ENCODE results near the gene RBMS3. TPM values are rescaled to one million over a fixed set of nuclear protein-coding genes. Genes with fewer than 3 reads are reported as not detected.

Gene RBMS3
- total RNA-seq, 1 experiment from 2014 or later, result 5.9 TPM

GRCh38 chr3:29644261-29644660 is 363.4 kb downstream of the RBMS3 start:
- Histone ChIP-seq H3K27ac (ENCODE audit: low read depth, low read length, poor library complexity, severe bottlenecking) (no peak overlapping the region), H3K4me3 (ENCODE audit: low read depth, low read length, poor library complexity, severe bottlenecking) (no peak overlapping the region), H3K9me3 (ENCODE audit: low read depth, low read length, poor library complexity, severe bottlenecking) (no peaks in the 10 kb centered on the region), H3K36me3 (ENCODE audit: insufficient read depth, low read length, poor library complexity, severe bottlenecking) (no peaks in the 10 kb centered on the region), H3K4me1 (ENCODE audit: insufficient read depth, low read length, poor library complexity, severe bottlenecking) (peaks cover 31% of the 10 kb centered on the region), H3K27me3 (replicated peaks; ENCODE audit: insufficient read depth, low read depth, low read length, poor library complexity) (peaks cover 20% of the 10 kb centered on the region)
- ChIA-PET POLR2A (ENCODE audit: low non-redundant PET) (no interaction called here), CTCF (no interaction called here)
- intact Hi-C loops (cut with micrococcal nuclease; ENCODE audit: unreplicated experiment), result loop anchor here (5.0 kb wide), 2 partner anchors 87 to 362 kb away; partner anchors contain the start of gene RBMS3
- TF ChIP-seq CTCF (conservative IDR thresholded peaks at IDR 0.05; ENCODE audit: low read depth, low read length) (no peak; the same call in 1 of the 2 replicates), EZH2 (IDR thresholded peaks at IDR 0.05; ENCODE audit: borderline replicate concordance, low read depth, low read length, poor library complexity, severe bottlenecking) (no peak)
- no TSS peak for BruUV-seq (replicated peaks)
- no peak for DNase-seq (ENCODE audit: low spot score)

GRCh38 chr3:29644956-29645636 is 364.2 kb downstream of the RBMS3 start:
- POLR2A ChIA-PET (ENCODE audit: low non-redundant PET), result no interaction called here
- Histone ChIP-seq H3K9me3 (ENCODE audit: low read depth, low read length, poor library complexity, severe bottlenecking) (no peaks in the 10 kb centered on the region), H3K4me3 (ENCODE audit: low read depth, low read length, poor library complexity, severe bottlenecking) (no peak overlapping the region), H3K27me3 (replicated peaks; ENCODE audit: insufficient read depth, low read depth, low read length, poor library complexity) (peaks cover 18% of the 10 kb centered on the region), H3K4me1 (ENCODE audit: insufficient read depth, low read length, poor library complexity, severe bottlenecking) (peaks cover 23% of the 10 kb centered on the region), H3K27ac (ENCODE audit: low read depth, low read length, poor library complexity, severe bottlenecking) (no peak overlapping the region), H3K36me3 (ENCODE audit: insufficient read depth, low read length, poor library complexity, severe bottlenecking) (no peaks in the 10 kb centered on the region)
- DNase-seq (ENCODE audit: low spot score), result no peak
- CTCF ChIA-PET, result no interaction called here
- intact Hi-C loops (cut with micrococcal nuclease; ENCODE audit: unreplicated experiment), result loop anchor here (5.0 kb wide), 2 partner anchors 88 to 363 kb away; partner anchors contain the start of gene RBMS3
- no TSS peak for BruUV-seq (replicated peaks)
- TF ChIP-seq EZH2 (IDR thresholded peaks at IDR 0.05; ENCODE audit: borderline replicate concordance, low read depth, low read length, poor library complexity, severe bottlenecking) (no peak), CTCF (conservative IDR thresholded peaks at IDR 0.05; ENCODE audit: low read depth, low read length) (no peak)

GRCh38 chr3:29646043-29646442 is 365.2 kb downstream of the RBMS3 start:
- no peak for TF ChIP-seq EZH2 (IDR thresholded peaks at IDR 0.05; ENCODE audit: borderline replicate concordance, low read depth, low read length, poor library complexity, severe bottlenecking)
- TF ChIP-seq CTCF (conservative IDR thresholded peaks at IDR 0.05; ENCODE audit: low read depth, low read length), result no peak
- peaks cover 23% of the 10 kb centered on the region for H3K4me1 ChIP-seq (ENCODE audit: insufficient read depth, low read length, poor library complexity, severe bottlenecking)
- DNase-seq (ENCODE audit: low spot score), result no peak
- H3K27ac ChIP-seq (ENCODE audit: low read depth, low read length, poor library complexity, severe bottlenecking), result no peak overlapping the region
- no TSS peak for BruUV-seq (replicated peaks)
- no peaks in the 10 kb centered on the region for H3K9me3 ChIP-seq (ENCODE audit: low read depth, low read length, poor library complexity, severe bottlenecking)
- H3K27me3 ChIP-seq (replicated peaks; ENCODE audit: insufficient read depth, low read depth, low read length, poor library complexity), result peaks cover 9% of the 10 kb centered on the region
- no peak overlapping the region for H3K4me3 ChIP-seq (ENCODE audit: low read depth, low read length, poor library complexity, severe bottlenecking)
- ChIA-PET CTCF (no interaction called here), POLR2A (ENCODE audit: low non-redundant PET) (no interaction called here)
- no peaks in the 10 kb centered on the region for H3K36me3 ChIP-seq (ENCODE audit: insufficient read depth, low read length, poor library complexity, severe bottlenecking)
- intact Hi-C loops (cut with micrococcal nuclease; ENCODE audit: unreplicated experiment), result no loop called here

Measured in A673 (cell line).